ENCODE results near the gene DUOXA2. TPM values are rescaled to one million over a fixed set of nuclear protein-coding genes. Genes with fewer than 3 reads are reported as not detected.

Gene DUOXA2
- total RNA-seq, 4 donors from 2014 or later, result 0.68 to 10.0 TPM; not detected in 2

DNA sequence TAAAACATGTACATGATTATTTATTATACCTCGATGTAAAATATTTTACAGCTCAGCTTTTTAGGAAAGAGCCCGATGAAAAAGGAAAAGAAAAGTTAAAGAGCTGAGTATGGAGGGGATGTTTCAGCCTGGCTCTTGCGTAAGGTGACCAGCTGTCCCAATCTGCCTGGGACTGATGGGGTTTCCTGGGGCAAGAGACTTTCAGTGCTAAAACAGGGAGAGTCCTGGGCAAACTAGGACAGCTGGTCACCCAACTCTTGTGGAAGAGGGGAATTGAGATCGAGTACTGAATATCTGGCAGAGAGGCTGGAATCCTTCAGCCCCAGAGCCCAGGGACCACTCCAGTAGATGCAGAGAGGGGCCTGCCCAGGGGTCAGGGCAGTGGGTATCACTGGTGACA is 21.1 kb upstream of the DUOXA2 start:
- DNase-seq, result no peak

DNA sequence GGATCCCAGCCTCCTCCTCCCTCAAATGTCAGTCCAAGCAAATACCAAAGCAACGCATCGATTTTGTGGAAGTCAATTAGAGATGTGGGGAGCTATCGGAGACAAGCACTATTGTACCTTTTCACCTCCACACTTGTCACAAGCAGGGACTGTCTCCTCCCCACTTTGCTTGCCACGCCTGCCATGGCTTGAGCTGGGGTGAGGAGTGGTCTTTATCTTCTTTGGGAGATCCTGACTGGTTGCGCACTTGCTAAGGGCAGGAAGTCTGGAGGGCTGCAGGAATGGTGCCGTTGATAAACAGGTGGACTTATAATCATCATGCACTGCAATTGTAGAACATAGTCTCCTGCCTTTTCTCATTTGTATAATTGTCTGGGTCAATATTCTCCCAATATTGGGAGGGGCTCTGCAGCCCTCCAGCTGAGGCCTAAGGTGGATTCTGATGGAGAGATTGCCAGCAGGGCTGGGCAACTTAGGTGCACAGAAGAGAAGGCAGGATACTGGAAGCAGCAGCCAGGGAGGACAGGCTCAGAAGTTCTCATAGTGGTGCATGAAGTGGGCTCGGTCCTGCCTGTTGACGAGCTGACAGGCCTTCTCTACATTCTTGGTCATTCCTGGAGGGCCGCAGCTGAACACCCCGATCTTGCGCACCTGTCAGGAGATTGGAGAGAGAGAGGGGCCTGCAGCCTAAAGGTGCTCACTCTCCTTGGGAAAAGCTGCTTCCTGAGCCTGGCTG is 20.3 kb upstream of the DUOXA2 start:
- no peak for DNase-seq
- Histone ChIP-seq H3K4me1 (no peaks in the 10 kb centered on the region), H3K27me3 (no peaks in the 10 kb centered on the region), H3K9me3 (no peaks in the 10 kb centered on the region), H3K36me3 (no peaks in the 10 kb centered on the region), H3K27ac (no peak overlapping the region), H3K4me3 (no peak overlapping the region)
- WGBS, 2 donors (ENCODE audit: low coverage in 1 of 2), result 80 to 94% methylated on average over 2 to 11 of the region's 11 CpGs
- intact Hi-C loops (cut with DNase I; ENCODE audit: low total_unique reads) (no loop called here), in situ Hi-C loops (cut with MboI; ENCODE audit: low pct_ligation_motif_present in 1 of 4, low pct_unique_long_range_greater_than_20kb in 1 of 4, low sequenced_read_pairs in 3 of 4) (no loop called here)
- no peak for TF ChIP-seq POLR2A (IDR thresholded peaks at IDR 0.05)
- TF ChIP-seq EP300 (IDR thresholded peaks at IDR 0.05; ENCODE audit: low read depth), result no peak
- TF ChIP-seq, protein P1, sequence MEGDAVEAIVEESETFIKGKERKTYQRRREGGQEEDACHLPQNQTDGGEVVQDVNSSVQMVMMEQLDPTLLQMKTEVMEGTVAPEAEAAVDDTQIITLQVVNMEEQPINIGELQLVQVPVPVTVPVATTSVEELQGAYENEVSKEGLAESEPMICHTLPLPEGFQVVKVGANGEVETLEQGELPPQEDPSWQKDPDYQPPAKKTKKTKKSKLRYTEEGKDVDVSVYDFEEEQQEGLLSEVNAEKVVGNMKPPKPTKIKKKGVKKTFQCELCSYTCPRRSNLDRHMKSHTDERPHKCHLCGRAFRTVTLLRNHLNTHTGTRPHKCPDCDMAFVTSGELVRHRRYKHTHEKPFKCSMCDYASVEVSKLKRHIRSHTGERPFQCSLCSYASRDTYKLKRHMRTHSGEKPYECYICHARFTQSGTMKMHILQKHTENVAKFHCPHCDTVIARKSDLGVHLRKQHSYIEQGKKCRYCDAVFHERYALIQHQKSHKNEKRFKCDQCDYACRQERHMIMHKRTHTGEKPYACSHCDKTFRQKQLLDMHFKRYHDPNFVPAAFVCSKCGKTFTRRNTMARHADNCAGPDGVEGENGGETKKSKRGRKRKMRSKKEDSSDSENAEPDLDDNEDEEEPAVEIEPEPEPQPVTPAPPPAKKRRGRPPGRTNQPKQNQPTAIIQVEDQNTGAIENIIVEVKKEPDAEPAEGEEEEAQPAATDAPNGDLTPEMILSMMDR (IDR thresholded peaks at IDR 0.05), result no peak
- no peak for TF ChIP-seq POLR2AphosphoS5 (IDR thresholded peaks at IDR 0.05)

More for the DNA sequence above, 21.1 kb upstream of the DUOXA2 start:
- Histone ChIP-seq H3K9me3 (no peaks in the 10 kb centered on the region), H3K27me3 (no peaks in the 10 kb centered on the region), H3K4me1 (no peaks in the 10 kb centered on the region), H3K36me3 (no peaks in the 10 kb centered on the region), H3K4me3 (no peak overlapping the region), H3K27ac (no peak overlapping the region)
- in situ Hi-C loops (cut with MboI; ENCODE audit: low pct_ligation_motif_present in 1 of 4, low pct_unique_long_range_greater_than_20kb in 1 of 4, low sequenced_read_pairs in 3 of 4) (no loop called here), intact Hi-C loops (cut with DNase I; ENCODE audit: low total_unique reads) (no loop called here)
- 80 to 84% methylated on average over 3 to 4 of the region's 4 CpGs for WGBS, 2 donors (ENCODE audit: low coverage in 1 of 2)
- TF ChIP-seq POLR2A (IDR thresholded peaks at IDR 0.05), result no peak
- TF ChIP-seq POLR2AphosphoS5 (IDR thresholded peaks at IDR 0.05), result no peak
- TF ChIP-seq, protein P1 (IDR thresholded peaks at IDR 0.05), result no peak
- no peak for TF ChIP-seq EP300 (IDR thresholded peaks at IDR 0.05; ENCODE audit: low read depth)

DNA sequence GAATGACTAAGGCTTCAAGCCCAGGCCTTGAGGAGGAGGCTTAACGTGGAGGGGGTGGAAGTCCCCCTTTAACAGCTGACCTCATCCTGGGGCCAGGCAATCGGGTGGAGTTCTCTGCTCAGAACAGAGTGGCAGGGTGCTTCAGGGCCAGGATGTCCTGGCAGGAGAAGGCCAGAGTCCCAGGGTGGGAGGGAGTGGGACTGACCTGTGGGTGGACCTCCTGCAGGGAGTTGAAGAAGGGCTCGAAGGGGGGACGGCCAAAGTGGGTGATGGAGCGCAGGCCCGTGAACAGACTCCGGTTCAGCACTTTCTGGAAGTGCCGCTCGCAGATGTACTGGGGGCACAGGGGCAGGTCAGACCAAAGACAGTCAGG is 19.8 kb upstream of the DUOXA2 start:
- 86% methylated on average over 9 of the region's 9 CpGs; no CpG with 5 or more reads in 1 of the 2 donors for WGBS, 2 donors (ENCODE audit: low coverage in 1 of 2)
- TF ChIP-seq POLR2A (IDR thresholded peaks at IDR 0.05), result no peak
- TF ChIP-seq, protein P1 (IDR thresholded peaks at IDR 0.05), result no peak
- no peak for TF ChIP-seq POLR2AphosphoS5 (IDR thresholded peaks at IDR 0.05)
- no peak for TF ChIP-seq EP300 (IDR thresholded peaks at IDR 0.05; ENCODE audit: low read depth)
- Histone ChIP-seq H3K27me3 (no peaks in the 10 kb centered on the region), H3K9me3 (no peaks in the 10 kb centered on the region), H3K4me1 (no peaks in the 10 kb centered on the region), H3K4me3 (no peak overlapping the region), H3K36me3 (no peaks in the 10 kb centered on the region), H3K27ac (no peak overlapping the region)
- in situ Hi-C loops (cut with MboI; ENCODE audit: low pct_ligation_motif_present in 1 of 4, low pct_unique_long_range_greater_than_20kb in 1 of 4, low sequenced_read_pairs in 3 of 4), result no loop called here
- no peak for DNase-seq
- intact Hi-C loops (cut with DNase I; ENCODE audit: low total_unique reads), result no loop called here

DNA sequence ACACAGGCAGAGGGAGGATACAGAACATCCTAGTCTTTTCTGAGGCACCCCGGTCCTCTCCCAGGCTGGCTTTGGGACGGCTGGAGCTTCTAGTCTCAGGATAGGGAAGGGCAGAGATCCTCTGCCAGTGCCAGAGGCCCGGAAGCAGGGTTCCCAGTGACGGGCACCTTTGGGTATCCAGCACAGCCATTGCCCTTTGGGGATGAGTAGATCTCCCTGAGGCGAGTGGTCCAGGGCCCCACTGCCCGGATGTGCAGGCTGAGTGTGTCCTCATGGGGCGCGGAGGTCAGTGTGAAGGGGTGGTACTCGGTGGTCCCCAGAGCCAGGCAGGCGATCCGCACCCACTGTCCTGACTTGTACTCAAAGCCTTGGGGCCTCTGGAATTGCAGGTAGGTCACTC is 18.5 kb upstream of the DUOXA2 start:
- Histone ChIP-seq H3K9me3 (no peaks in the 10 kb centered on the region), H3K36me3 (no peaks in the 10 kb centered on the region), H3K4me1 (no peaks in the 10 kb centered on the region), H3K27ac (no peak overlapping the region), H3K27me3 (no peaks in the 10 kb centered on the region), H3K4me3 (no peak overlapping the region)
- intact Hi-C loops (cut with DNase I; ENCODE audit: low total_unique reads), result no loop called here
- in situ Hi-C loops (cut with MboI; ENCODE audit: low pct_ligation_motif_present in 1 of 4, low pct_unique_long_range_greater_than_20kb in 1 of 4, low sequenced_read_pairs in 3 of 4), result no loop called here
- no peak for DNase-seq
- WGBS, 2 donors (ENCODE audit: low coverage in 1 of 2), result 86% methylated on average over 11 of the region's 11 CpGs; no CpG with 5 or more reads in 1 of the 2 donors
- TF ChIP-seq, protein P1 (IDR thresholded peaks at IDR 0.05), result no peak
- TF ChIP-seq EP300 (IDR thresholded peaks at IDR 0.05; ENCODE audit: low read depth) (no peak), POLR2A (IDR thresholded peaks at IDR 0.05) (no peak), POLR2AphosphoS5 (IDR thresholded peaks at IDR 0.05) (no peak)
